DOHH2 (cell line): ENCODE measurements around the gene ZNF526.

Experiments used
- EZH2phosphoT487 ChIP-seq: fragments of 200-600 bp; sonication (generic); IDR thresholded peaks from 2 replicates; pipeline ENCODE4 v1.6.1; 2017; ENCODE audit warnings: borderline replicate concordance, mild to moderate bottlenecking, antibody characterized with exemption, low read length, moderate library complexity, mixed read lengths
- TF ChIP-seq, protein P1 (sequence below): fragments of 200-600 bp; sonication (generic); IDR thresholded peaks from one replicate; pipeline ENCODE4 v1.5.1; 2014; ENCODE audit warnings: antibody characterized with exemption, mild to moderate bottlenecking, low read depth, low read length; ENCODE audit not compliant: poor library complexity, severe bottlenecking

DNA sequence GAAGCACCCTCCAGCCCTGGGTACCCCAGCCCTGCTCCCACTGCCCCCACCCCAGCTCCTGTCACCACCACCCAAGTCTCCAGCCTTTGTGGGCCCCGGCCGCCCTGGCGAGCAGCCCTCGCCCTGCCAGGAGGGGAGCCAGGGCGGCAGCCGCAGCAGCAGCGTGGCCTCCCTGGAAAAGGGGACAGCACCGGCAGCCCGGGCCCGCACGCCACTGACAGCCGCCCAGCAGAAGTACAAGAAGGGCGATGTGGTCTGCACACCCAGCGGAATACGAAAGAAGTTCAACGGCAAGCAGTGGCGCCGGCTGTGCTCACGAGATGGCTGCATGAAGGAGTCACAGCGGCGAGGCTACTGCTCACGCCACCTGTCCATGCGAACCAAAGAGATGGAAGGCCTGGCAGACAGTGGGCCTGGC, 52.9 kb downstream of the ZNF526 start:
- TF ChIP-seq, protein P1, sequence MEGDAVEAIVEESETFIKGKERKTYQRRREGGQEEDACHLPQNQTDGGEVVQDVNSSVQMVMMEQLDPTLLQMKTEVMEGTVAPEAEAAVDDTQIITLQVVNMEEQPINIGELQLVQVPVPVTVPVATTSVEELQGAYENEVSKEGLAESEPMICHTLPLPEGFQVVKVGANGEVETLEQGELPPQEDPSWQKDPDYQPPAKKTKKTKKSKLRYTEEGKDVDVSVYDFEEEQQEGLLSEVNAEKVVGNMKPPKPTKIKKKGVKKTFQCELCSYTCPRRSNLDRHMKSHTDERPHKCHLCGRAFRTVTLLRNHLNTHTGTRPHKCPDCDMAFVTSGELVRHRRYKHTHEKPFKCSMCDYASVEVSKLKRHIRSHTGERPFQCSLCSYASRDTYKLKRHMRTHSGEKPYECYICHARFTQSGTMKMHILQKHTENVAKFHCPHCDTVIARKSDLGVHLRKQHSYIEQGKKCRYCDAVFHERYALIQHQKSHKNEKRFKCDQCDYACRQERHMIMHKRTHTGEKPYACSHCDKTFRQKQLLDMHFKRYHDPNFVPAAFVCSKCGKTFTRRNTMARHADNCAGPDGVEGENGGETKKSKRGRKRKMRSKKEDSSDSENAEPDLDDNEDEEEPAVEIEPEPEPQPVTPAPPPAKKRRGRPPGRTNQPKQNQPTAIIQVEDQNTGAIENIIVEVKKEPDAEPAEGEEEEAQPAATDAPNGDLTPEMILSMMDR = no peak
- TF ChIP-seq EZH2phosphoT487 = no peak
